ENCODE measurements around the gene CHRDL2.

CHRDL2 gene

DNA sequence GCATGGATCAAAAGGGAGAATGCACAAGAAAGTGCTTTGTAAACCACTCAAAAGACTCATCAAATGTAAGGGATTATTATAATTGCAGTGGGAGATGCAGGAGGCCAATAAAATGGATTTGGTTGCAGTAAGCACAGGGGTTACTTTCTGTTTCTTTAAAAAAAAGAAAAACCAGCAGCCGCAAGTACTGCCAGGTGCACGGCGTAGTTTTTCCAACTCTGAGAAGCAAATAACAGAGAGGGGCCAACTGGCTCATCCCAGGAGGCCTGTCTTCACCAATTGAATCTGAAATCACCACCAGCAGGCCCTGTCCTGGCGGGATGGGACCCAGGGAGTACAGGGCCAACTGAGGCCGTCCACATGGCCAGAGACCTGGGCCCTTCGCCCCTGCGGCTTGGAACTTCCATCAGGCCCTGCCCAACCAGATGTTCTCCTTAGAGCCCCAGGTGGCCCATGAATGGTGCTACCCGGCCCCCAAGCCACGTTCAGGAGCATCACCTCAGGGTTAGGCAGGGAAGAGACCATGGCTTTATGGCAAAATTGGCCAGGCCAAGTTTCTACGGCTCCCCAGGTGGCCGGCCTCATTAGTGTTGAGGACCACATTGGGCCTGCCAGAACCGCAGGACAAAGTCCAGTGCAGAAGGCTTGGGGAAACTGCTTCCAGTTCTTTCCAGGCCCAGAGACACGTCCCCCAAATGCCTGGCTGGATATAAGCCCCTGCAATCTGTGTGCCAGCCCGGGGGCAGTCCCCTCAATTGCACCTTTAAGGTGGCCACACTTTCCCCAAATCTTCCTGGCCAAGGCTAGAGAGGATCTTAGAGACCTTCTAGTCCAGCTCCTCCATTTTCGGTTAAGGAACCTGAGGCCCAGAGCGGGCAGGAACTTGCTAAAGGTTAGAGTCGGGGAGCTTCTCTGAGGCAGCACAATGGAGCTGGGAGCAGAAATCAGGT lies 61.7 kb downstream of the CHRDL2 start:
- Histone ChIP-seq H3K4me1 (ENCODE audit: control insufficient read depth, insufficient read depth, low read length) (no peaks in the 10 kb centered on the region), H3K4me3 (ENCODE audit: low read depth, low read length) (no peak overlapping the region), H3K9me3 (ENCODE audit: control insufficient read depth, insufficient read depth, low read depth, low read length) (no peaks in the 10 kb centered on the region), H3K27ac (ENCODE audit: extremely low read depth, low read depth, low read length) (no peak overlapping the region), H3K36me3 (ENCODE audit: control insufficient read depth in 2 of 2, insufficient read depth in 1 of 2, low read length in 2 of 2) (no peaks in the 10 kb centered on the region)
- TF ChIP-seq KLF16 (tag by site-specific recombination; IDR thresholded peaks at IDR 0.05) (no peak), ZNF560 (tag by site-specific recombination; IDR thresholded peaks at IDR 0.05; ENCODE audit: borderline replicate concordance) (no peak), ZNF660 (tag by site-specific recombination; IDR thresholded peaks at IDR 0.05) (no peak), YY1 (tag by site-specific recombination; IDR thresholded peaks at IDR 0.05) (no peak), ZNF274 (IDR thresholded peaks at IDR 0.05; ENCODE audit: low read length) (no peak), ZNF274 (tag by site-specific recombination; IDR thresholded peaks at IDR 0.05; ENCODE audit: borderline replicate concordance) (no peak), ZNF664 (tag by site-specific recombination; IDR thresholded peaks at IDR 0.05) (no peak), ZNF202 (tag by site-specific recombination; IDR thresholded peaks at IDR 0.05; ENCODE audit: borderline replicate concordance) (no peak), ZNF792 (tag by site-specific recombination; IDR thresholded peaks at IDR 0.05) (no peak), KLF17 (tag by site-specific recombination; IDR thresholded peaks at IDR 0.05) (no peak), ZNF23 (tag by site-specific recombination; IDR thresholded peaks at IDR 0.05; ENCODE audit: borderline replicate concordance) (no peak), SALL2 (tag by site-specific recombination; IDR thresholded peaks at IDR 0.05; ENCODE audit: borderline replicate concordance) (no peak), ZNF416 (tag by site-specific recombination; IDR thresholded peaks at IDR 0.05) (no peak), ZNF146 (tag by site-specific recombination; IDR thresholded peaks at IDR 0.05) (no peak), ZNF549 (tag by site-specific recombination; IDR thresholded peaks at IDR 0.05) (no peak)
- TF ChIP-seq, protein P1, sequence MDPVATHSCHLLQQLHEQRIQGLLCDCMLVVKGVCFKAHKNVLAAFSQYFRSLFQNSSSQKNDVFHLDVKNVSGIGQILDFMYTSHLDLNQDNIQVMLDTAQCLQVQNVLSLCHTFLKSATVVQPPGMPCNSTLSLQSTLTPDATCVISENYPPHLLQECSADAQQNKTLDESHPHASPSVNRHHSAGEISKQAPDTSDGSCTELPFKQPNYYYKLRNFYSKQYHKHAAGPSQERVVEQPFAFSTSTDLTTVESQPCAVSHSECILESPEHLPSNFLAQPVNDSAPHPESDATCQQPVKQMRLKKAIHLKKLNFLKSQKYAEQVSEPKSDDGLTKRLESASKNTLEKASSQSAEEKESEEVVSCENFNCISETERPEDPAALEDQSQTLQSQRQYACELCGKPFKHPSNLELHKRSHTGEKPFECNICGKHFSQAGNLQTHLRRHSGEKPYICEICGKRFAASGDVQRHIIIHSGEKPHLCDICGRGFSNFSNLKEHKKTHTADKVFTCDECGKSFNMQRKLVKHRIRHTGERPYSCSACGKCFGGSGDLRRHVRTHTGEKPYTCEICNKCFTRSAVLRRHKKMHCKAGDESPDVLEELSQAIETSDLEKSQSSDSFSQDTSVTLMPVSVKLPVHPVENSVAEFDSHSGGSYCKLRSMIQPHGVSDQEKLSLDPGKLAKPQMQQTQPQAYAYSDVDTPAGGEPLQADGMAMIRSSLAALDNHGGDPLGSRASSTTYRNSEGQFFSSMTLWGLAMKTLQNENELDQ (tag by site-specific recombination; IDR thresholded peaks at IDR 0.05; ENCODE audit: low read depth): no peak
- TF ChIP-seq, protein P2, sequence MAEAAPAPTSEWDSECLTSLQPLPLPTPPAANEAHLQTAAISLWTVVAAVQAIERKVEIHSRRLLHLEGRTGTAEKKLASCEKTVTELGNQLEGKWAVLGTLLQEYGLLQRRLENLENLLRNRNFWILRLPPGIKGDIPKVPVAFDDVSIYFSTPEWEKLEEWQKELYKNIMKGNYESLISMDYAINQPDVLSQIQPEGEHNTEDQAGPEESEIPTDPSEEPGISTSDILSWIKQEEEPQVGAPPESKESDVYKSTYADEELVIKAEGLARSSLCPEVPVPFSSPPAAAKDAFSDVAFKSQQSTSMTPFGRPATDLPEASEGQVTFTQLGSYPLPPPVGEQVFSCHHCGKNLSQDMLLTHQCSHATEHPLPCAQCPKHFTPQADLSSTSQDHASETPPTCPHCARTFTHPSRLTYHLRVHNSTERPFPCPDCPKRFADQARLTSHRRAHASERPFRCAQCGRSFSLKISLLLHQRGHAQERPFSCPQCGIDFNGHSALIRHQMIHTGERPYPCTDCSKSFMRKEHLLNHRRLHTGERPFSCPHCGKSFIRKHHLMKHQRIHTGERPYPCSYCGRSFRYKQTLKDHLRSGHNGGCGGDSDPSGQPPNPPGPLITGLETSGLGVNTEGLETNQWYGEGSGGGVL (tag by site-specific recombination; IDR thresholded peaks at IDR 0.05): no peak
- TF ChIP-seq, protein P3, sequence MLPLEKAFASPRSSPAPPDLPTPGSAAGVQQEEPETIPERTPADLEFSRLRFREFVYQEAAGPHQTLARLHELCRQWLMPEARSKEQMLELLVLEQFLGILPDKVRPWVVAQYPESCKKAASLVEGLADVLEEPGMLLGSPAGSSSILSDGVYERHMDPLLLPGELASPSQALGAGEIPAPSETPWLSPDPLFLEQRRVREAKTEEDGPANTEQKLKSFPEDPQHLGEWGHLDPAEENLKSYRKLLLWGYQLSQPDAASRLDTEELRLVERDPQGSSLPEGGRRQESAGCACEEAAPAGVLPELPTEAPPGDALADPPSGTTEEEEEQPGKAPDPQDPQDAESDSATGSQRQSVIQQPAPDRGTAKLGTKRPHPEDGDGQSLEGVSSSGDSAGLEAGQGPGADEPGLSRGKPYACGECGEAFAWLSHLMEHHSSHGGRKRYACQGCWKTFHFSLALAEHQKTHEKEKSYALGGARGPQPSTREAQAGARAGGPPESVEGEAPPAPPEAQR (tag by site-specific recombination; IDR thresholded peaks at IDR 0.05): no peak
- CTCF ChIA-PET: no interaction called here
- POLR2A ChIA-PET: no interaction called here
